NB4 (cell line): ENCODE measurements around the gene SUGP1.

Source experiments
- CTCF ChIP-seq: IDR thresholded peaks from one replicate; pipeline ENCODE4 v1.5.1; 2012; ENCODE audit warnings: low read depth, low read length
- MAX ChIP-seq: IDR thresholded peaks from 2 replicates; pipeline ENCODE4 v1.6.1; 2011; ENCODE audit warnings: low read depth, low read length
- POLR2A ChIP-seq: IDR thresholded peaks from 2 replicates; pipeline ENCODE4 v1.6.1; 2011; ENCODE audit warnings: mild to moderate bottlenecking; ENCODE audit not compliant: insufficient read length; ENCODE audit errors: extremely low read depth

GRCh38 chr19:19324059-19324770 is 3.9 kb upstream of the SUGP1 start:
- TF ChIP-seq CTCF = no peak
- no peak for TF ChIP-seq POLR2A
- no peak for TF ChIP-seq MAX
